K562 (cell line): Measurements from ENCODE around the gene WNT11. TPM values are rescaled to one million over a fixed set of nuclear protein-coding genes. Genes with fewer than 3 reads are reported as not detected.

Experiments
- ATF7 ChIP-seq: fragments of 450-650 bp; IDR thresholded peaks from 2 replicates; pipeline ENCODE4 v1.7.1; 2014; ENCODE audit warnings: mild to moderate bottlenecking, moderate library complexity
- CBX2 ChIP-seq: fragments of 200-600 bp; sonication (generic); IDR thresholded peaks from one replicate; pipeline ENCODE4 v1.6.1; 2012; ENCODE audit warnings: mild to moderate bottlenecking, low read length, inconsistent platforms; ENCODE audit not compliant: insufficient read depth, poor library complexity, severe bottlenecking
- CHD1 ChIP-seq: fragments of 200-600 bp; sonication (generic); IDR thresholded peaks from one replicate; pipeline ENCODE4 v1.6.1; 2012; ENCODE audit warnings: mild to moderate bottlenecking, moderate library complexity, low read length, inconsistent platforms
- DMBX1 ChIP-seq: fragments of 250-450 bp; sonication (Bioruptor Pico); IDR thresholded peaks from 2 replicates; pipeline ENCODE4 v1.8.0; 2022; ENCODE audit warnings: inconsistent platforms, mild to moderate bottlenecking, moderate library complexity, borderline replicate concordance
- ELF1 ChIP-seq: fragments of 200-800 bp; sonication (Bioruptor generic); IDR thresholded peaks from 2 replicates; pipeline ENCODE4 v1.6.1; 2016; ENCODE audit warnings: missing genetic modification characterization, missing compliant biosample characterization
- EP300 ChIP-seq: IDR thresholded peaks from 2 replicates; pipeline ENCODE4 v1.6.1; 2012; ENCODE audit warnings: low read length, improper control_type of control experiment
- ETV6 ChIP-seq, 3 experiments: fragments of 150-350 bp in 1 of 3; sonication (generic) in 1 of 3; formaldehyde crosslinking in 1 of 3; IDR thresholded peaks; 2 replicates each; pipeline versions ENCODE4 v1.6.1 to v1.8.0; 2014 to 2022; ENCODE audit warnings: borderline replicate concordance in 2 of 3, low read depth in 2 of 3, antibody characterized with exemption in 1 of 3, low read length in 1 of 3, mild to moderate bottlenecking in 1 of 3, missing genetic modification reagents in 1 of 3
- FOXK2 ChIP-seq, 2 experiments: fragments of 450-650 bp; IDR thresholded peaks in 1 of 2; conservative IDR thresholded peaks in 1 of 2; 2 replicates each; pipeline ENCODE4 v1.6.1; 2016; ENCODE audit warnings: low read depth in 2 of 2, mild to moderate bottlenecking in 1 of 2
- GABPA ChIP-seq: fragments of 200-800 bp; sonication (Bioruptor generic); conservative IDR thresholded peaks from 2 replicates; pipeline ENCODE4 v1.6.1; 2016; ENCODE audit warnings: low read depth, missing genetic modification characterization, missing compliant biosample characterization
- HMGN3 ChIP-seq: IDR thresholded peaks from 2 replicates; pipeline ENCODE4 v1.6.1; 2011; ENCODE audit warnings: borderline replicate concordance, low read depth, mild to moderate bottlenecking, mixed read lengths, low read length; ENCODE audit not compliant: insufficient read length; ENCODE audit errors: extremely low read depth
- KAT7 ChIP-seq: sonication (generic); formaldehyde crosslinking; IDR thresholded peaks from 2 replicates; pipeline ENCODE4 v1.8.0; 2022; ENCODE audit warnings: missing genetic modification reagents, mild to moderate bottlenecking, borderline replicate concordance
- MTA1 ChIP-seq: fragments of 450-650 bp; IDR thresholded peaks from 2 replicates; pipeline ENCODE4 v1.6.1; 2017; ENCODE audit warnings: borderline replicate concordance
- MYNN ChIP-seq, 2 experiments: sonication (generic); formaldehyde crosslinking in 1 of 2; IDR thresholded peaks; 2 replicates each; pipeline versions ENCODE4 v1.5.0 to v1.6.1; 2016 to 2020; ENCODE audit warnings: antibody characterized with exemption in 1 of 2, missing genetic modification reagents in 1 of 2
- RFX1 ChIP-seq: fragments of 450-650 bp; IDR thresholded peaks from 2 replicates; pipeline ENCODE4 v1.6.1; 2016; ENCODE audit warnings: mild to moderate bottlenecking, moderate library complexity
- SIX5 ChIP-seq, 2 experiments: IDR thresholded peaks; 2 replicates each; pipeline ENCODE4 v1.6.1; 2011; ENCODE audit warnings: low read length in 2 of 2, borderline replicate concordance in 1 of 2, low read depth in 1 of 2, mild to moderate bottlenecking in 1 of 2, moderate library complexity in 1 of 2; ENCODE audit not compliant: insufficient read depth in 1 of 2
- TAF1 ChIP-seq: IDR thresholded peaks from 2 replicates; pipeline ENCODE4 v1.6.1; 2011; ENCODE audit warnings: mild to moderate bottlenecking, low read length, moderate library complexity; ENCODE audit not compliant: insufficient read depth, control insufficient read depth, severe bottlenecking; ENCODE audit errors: extremely low read depth
- TEAD1 ChIP-seq, 2 experiments: fragments of 450-650 bp in 1 of 2; sonication (generic) in 1 of 2; formaldehyde crosslinking; IDR thresholded peaks; 2 replicates each; pipeline versions ENCODE4 v1.4.0 to v1.8.0; 2020 to 2022; ENCODE audit warnings: mild to moderate bottlenecking in 2 of 2, missing genetic modification reagents in 1 of 2
- UBTF ChIP-seq, 2 experiments: IDR thresholded peaks; 2 replicates each; pipeline ENCODE4 v1.6.1; 2012; ENCODE audit warnings: improper control_type of control experiment in 2 of 2, low read depth in 2 of 2, low read length in 2 of 2, borderline replicate concordance in 1 of 2
- XRCC5 ChIP-seq: fragments of 200-400 bp; formaldehyde crosslinking; IDR thresholded peaks from 2 replicates; pipeline ENCODE4 v1.6.1; 2017; ENCODE audit warnings: low read depth, mild to moderate bottlenecking, low read length
- ZBTB5 ChIP-seq: fragments of 450-650 bp; IDR thresholded peaks from 2 replicates; pipeline ENCODE4 v1.6.1; 2017; ENCODE audit warnings: antibody characterized with exemption
- ZNF232 ChIP-seq: sonication (generic); formaldehyde crosslinking; IDR thresholded peaks from 2 replicates; pipeline ENCODE4 v1.8.0; 2022; ENCODE audit warnings: mild to moderate bottlenecking, missing genetic modification reagents
- polyA plus RNA-seq, 8 experiments: library from polyadenylated mRNA; depleted of rRNA in 4 of 8; stranded (reverse) in 5 of 8; unstranded in 3 of 8; fragments of >200 nt; fragmentation: Nextera tagmentation in 2 of 8; fragmentation: Illumina TruSeq in 1 of 8; extraction: Ambion mirVana in 2 of 8; extraction: Trizol in 1 of 8; gene quantifications; 2 replicates each; pipeline versions ENCODE4 v1.2.1 to v1.2.3, GENCODE V29; 2011 to 2014; ENCODE audit warnings: inconsistent platforms in 1 of 8, missing spikeins in 1 of 8
- total RNA-seq, 7 experiments: library from RNA; depleted of rRNA in 6 of 7; stranded (reverse); fragments of >200 nt in 6 of 7; fragmentation: Illumina TruSeq in 2 of 7; extraction: Trizol in 2 of 7; gene quantifications; 2 replicates each; pipeline versions ENCODE4 v1.2.1 to v1.2.3, GENCODE V29; 2011 to 2021; ENCODE audit warnings: low replicate concordance in 1 of 7

WNT11 gene
- total and polyA plus RNA-seq, 9 of the 15 experiments (the other 6 are each of a cell fraction or from before 2014, with no cell fraction given) = 0.03 to 0.20 (median 0.09) TPM; not detected in 4

- TF ChIP-seq ZBTB5 (peak; percentile 74), ETV6 (IDR thresholded peaks at IDR 0.05; ENCODE audit: borderline replicate concordance in 1 of 2, low read depth in 2 of 2, low read length in 1 of 2) (peak; percentile 19 to 75; a peak in 3 of 4 replicates), ETV6 (CRISPR knock-in tag; IDR thresholded peaks at IDR 0.05; ENCODE audit: borderline replicate concordance) (no peak), CBX2 (no peak), FOXK2 (conservative IDR thresholded peaks at IDR 0.05 in 1 of 2, IDR thresholded peaks at IDR 0.05 in 1 of 2; ENCODE audit: low read depth in 2 of 2) (peak; percentile 46 to 54; a peak in 2 of 4 replicates), ZNF232 (CRISPR knock-in tag) (0 out of 2 replicates have a peak, but pooled peaks have one; percentile 41), TAF1 (peak; percentile 71), EP300 (peak; percentile 61; the same call in 1 of the 2 replicates), RFX1 (no peak), UBTF (IDR thresholded peaks at IDR 0.05; ENCODE audit: borderline replicate concordance in 1 of 2, low read depth in 2 of 2, low read length in 2 of 2) (0 out of 4 replicates have a peak, but pooled peaks of 1 of the 2 experiments have one; percentile 26), GABPA (no peak), ATF7 (peak; percentile 51), MTA1 (peak; percentile 96), DMBX1 (peak; percentile 38; the same call in 1 of the 2 replicates), KAT7 (CRISPR knock-in tag) (0 out of 2 replicates have a peak, but pooled peaks have one; percentile 88), MYNN (IDR thresholded peaks at IDR 0.05) (peak; percentile 31; the same call in 1 of the 2 replicates), MYNN (CRISPR knock-in tag; IDR thresholded peaks at IDR 0.05) (no peak), HMGN3 (no peak), SIX5 (IDR thresholded peaks at IDR 0.05; ENCODE audit: borderline replicate concordance in 1 of 2, insufficient read depth in 1 of 2, low read depth in 1 of 2, low read length in 2 of 2) (0 out of 4 replicates have a peak, but pooled peaks of 1 of the 2 experiments have one; percentile 8), CHD1 (peak; percentile 86), TEAD1 (CRISPR knock-in tag; IDR thresholded peaks at IDR 0.05) (peak in 1 of 2 experiments; percentile 45; a peak in 1 of 4 replicates), XRCC5 (peak; percentile 93), ELF1 (tag) (peak; percentile 53)
These were observed 29.2 kb upstream of the WNT11 start (continued) for GRCh38 chr11:76235233-76236091.
